HG03439 (cell line): ENCODE measurements around the gene PRMT5.
"Not testable (repeated sequence)": the region's sequence is repeated elsewhere in the genome, so short reads cannot be mapped to it uniquely, and the experiment has no call there.

Experiments
- ATAC-seq: cut with Tn5 transposase; IDR thresholded peaks from one replicate; pipeline ENCODE4 v1.9.1; 2021; ENCODE audit warnings: mild to moderate bottlenecking, moderate library complexity; ENCODE audit not compliant: unreplicated experiment

PRMT5 gene

DNA sequence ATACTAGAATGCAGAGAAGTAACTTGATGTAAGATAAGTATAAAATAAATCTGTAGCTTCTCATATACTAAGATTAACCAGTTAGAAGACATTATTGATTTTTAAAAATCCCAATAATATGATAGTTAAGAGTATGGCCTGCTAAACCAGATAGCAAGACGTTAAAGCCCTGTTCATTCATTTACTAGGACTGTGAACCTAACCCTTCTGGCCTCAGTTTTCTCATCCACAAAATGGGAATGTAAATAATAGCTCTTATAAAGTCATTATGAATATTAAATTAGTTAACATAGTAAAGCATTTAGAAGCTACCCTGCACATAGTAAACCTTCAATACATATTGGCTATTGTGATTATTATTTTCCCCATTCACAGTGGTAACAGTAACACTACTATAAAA is 6.0 kb upstream of the PRMT5 start:
- no peak for ATAC-seq

DNA sequence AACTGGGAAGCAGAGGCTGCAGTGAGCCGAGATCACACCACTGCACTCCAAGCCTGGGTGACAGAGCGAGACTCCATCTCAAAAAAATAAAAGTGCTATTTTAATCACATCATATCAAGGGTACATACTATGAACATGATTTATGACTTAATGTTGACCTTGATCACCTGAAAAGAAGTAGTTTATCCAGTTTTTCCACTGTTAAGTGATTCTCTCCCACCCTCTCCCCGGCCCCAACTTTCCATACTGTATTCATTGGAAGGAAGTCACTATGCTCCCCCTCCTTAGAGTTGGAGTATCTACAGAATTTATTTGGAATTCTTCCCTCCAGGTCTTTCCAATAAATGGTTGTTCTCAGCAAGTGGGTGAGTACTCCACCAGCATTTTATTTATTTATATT is 3.0 kb upstream of the PRMT5 start:
- no peak for ATAC-seq

DNA sequence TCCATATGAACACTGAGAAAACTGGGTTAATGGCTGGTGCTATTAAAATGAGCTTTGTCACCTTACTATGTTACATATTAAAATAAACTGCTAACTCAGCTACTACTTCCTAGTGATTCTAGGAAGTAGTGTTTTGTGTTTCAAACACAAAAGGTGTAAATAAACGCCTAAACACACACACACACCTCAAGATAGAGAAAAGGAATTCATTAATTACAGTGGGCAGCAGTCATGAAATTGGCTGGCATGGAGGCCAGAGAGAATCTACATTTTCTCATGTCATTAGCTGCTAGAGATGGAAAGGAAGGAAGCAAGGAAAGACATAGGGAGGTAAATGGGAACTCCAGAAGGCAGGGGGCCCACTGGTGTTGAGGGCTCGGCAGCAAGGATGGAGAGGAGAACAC is 787 bp upstream of the PRMT5 start:
- peak; percentile 1 for ATAC-seq

DNA sequence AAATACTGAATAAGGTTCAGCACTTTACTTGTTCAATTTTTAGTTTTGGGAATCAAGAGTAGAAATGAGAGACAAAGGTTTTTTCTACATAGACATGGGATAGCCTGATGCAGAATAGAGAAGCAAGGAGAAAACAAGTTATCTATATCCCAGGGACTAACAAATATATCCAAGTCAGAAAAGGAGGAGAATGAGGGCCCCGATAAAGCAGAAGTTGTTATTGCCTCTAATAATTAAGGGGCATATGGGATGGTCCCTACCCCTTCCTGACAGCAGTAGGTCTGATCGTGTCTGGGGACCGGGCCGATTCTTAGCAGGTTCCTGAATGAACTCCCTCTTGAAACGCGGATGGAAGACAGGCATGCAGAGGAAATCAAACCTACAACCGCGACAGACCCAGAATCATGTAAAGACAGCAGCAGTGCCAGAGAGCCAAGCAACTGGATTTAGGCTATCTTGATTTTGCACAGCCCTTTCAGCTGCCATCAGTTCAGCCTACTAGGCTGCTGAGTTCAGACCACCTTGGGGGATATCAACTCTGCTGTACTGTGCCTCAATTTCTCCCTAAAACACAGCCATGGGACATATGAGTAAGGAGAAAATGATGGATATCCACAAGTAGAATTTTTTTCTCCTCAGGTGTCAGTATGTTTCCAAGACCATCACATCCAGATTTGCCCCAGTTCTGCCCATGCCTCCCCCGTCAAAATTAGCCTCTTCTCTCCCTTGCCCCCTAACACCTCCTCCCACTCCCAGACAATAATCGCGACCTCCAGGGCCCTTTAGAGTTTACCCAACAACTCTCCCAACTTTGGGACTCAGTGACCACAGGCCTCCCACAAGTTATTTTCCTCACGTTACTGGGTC is 706 bp downstream of the PRMT5 start:
- ATAC-seq = no peak

DNA sequence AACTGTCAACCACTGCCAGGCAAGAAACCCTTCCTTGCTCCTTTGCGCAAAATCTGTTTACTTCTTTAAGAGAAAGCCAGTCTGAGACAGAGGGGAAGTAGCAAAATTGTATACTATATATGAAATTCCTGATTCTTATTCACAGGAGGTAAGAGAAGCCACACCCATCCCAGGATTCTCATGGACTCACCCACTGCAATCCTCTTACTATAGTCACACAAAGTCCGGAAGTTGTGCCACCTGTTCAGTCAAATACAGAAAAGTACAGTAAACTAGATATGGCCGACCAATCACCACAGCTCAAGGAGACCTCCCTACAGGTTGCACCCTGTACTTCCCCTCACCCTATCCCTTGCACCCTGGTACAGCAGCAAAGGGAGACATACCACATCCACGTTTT is 2.9 kb downstream of the PRMT5 start:
- ATAC-seq = no peak

DNA sequence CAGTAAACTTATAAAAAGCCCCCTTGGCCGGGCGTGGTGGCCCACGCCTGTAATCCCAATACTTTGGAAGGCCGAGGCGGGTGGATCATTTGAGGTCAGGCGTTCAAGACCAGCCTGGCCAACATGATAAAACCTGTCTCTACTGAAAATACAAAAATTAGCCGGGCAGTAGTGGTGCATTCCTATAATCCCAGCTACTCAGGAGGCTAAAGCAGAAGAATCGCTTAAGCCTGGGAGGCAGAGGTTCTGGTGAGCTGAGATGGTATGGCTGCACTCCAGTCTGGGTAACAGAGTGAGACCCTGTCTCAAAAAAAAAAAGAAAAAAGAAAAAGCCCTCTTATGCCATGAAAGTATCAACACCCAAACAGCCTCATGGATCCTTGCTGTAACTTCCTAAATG is 3.7 kb downstream of the PRMT5 start:
- no peak for ATAC-seq

DNA sequence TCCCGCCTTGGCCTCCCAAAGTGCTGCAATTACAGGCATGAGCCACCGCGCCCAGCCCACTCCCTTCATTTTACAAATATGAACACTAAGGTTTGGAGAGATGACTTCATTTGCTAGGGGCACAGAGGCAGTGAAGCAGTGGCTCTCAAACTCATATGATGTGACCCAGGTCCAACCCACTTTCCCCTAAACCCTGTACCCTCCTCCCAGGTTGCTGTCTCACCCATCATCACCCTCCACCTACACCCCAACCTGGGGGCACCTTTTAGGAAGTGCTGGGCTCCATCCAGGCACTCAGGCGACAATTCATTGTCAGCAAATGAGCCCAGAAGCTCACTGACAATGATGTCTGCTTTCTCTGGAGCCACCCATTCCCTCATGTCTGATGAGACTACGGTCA is 5.4 kb downstream of the PRMT5 start:
- ATAC-seq = no peak

DNA sequence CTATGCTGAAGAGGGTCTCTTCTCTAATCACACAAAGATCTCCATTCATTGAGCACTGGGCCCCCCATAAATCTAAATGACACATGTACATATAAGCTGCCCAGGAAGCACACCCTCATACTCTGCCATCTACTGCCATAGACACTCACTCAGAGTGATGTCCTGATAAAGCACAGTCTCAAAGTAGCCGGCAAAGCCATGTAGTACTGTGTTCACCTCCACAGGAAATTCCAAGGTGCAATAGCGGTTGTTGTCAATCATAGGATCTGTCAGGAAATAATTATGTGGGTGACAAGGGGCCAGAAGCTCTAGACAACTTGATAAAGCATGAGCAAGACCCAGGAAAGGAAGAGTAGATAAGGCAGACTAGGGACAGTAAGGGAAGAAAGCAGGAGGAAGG is 6.9 kb downstream of the PRMT5 start:
- ATAC-seq = no peak

DNA sequence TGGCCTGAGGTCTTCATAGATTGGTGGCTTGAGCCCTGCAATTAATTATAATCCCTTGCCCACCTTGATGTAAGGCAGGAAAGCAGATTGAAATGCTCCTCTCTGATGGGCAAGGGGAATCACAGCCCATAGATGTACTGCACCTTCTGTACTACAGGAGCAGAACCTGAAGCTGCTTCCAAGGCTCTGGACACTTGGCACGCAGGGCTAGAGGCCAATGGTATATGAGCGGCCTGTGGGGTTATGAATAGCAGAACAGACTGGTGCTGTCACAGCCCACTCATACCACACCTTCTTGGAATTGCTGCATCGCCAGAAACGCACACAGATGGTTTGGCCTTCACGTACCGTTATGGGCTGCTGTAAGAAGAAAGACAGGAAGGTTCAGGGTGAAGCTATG is 8.5 kb downstream of the PRMT5 start:
- ATAC-seq = no peak

DNA sequence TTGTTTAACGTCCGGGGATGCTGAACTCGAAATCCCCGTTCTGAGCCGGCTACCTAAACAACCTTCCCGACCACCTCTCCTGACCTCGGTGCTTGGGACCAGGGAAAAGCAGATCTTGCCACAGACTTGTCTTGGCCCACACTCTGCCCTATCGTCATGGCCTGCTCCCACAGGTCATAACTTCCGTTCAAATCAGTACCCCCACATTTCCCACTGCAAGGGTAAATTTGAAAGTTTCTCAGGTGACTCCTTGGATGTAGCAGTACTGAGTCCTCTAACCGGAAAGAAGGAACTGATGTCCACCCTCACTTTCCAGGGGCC is 9.6 kb downstream of the PRMT5 start:
- ATAC-seq = peak; percentile 17

DNA sequence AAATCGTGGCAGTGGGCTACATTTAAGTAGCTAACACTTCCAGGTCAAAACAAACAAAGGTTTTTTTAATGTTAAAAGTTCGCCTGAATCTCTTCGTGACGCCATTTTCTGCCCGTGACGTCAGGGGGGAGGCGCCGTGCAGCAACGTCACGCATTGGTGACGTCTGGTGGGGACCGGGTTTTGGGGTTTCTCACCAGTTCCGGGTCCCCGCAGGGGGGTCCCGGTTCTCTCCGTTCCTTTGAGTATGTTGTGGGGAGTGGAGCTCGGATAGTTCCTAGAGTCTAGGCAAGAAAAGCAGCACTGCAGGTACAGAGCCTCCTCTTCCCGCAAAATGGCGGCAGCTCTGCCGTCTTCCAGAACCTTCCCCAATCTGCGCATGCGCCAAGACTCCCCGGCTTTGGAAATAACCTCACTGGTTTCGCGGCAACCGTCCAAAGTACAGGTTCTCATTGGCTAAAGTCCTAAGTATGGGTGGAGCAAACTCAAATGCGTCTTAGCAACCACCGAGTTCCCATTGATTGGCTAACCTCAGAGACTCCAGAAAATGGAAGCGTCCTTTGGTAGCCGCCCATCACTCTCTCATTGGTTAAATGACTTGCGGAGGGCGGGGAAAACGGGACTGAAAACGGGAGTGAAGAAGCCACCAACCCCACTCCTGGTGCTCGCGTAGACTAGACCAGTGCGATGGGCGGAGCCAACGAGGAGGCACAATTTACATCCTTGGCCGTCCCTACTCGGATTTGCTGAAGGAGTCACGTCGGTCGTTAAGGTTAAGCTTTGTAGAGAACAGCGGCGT is 10.2 kb downstream of the PRMT5 start, which contains the start of gene RBM23:
TSS of gene RBM23 (minus strand) at position 346 of the 797 bp plus-strand sequence.
- ATAC-seq = peak; percentile 90

DNA sequence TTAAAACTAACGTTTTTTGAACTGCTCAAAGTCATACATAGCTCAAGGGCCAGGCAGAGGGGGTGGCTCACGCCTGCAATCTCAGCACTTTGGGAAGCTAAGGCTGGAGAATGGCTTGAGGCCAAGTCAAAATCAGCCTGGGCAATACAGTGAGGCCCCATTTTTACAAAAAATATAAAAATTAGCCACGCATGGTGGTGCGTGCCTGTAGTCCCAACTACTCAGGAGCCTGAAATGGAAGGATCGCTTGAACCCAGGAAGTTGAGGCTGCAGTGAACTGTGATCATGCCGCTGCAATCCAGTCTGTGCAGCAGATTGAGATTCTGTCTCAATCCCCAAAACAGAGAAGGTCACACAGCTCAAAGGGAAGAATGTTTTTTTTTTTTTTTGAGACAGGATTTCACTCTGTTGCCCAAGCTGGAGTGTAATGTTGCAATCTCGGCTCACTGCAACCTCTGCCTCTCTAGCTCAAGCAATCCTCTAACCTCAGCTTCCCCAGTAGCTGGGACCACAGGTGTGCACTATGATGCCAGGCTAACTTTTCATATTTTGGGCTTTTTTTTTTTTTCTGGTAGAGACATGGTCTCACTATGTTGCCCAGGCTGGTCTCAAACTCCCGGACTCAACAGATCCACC is 13.2 kb downstream of the PRMT5 start:
- ATAC-seq = no peak

DNA sequence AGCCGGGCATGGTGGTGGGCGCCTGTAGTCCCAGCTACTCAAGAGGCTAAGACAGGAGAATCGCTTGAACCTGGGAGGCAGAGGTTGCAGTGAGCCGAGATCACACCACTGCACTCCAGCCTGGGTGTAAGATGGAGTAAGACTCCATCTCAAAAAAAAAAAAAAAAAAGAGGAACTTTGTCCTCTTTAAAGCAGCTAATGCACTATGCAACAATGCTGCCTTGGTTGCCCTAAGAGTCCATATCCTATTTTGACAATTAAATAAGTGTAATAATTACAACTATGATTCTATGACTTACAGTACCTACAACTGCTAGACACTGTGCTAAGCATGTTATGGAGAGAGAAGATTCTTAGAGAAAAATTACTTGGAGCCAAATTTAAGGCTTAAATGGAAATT is 14.3 kb downstream of the PRMT5 start:
- not testable (repeated sequence) for ATAC-seq

DNA sequence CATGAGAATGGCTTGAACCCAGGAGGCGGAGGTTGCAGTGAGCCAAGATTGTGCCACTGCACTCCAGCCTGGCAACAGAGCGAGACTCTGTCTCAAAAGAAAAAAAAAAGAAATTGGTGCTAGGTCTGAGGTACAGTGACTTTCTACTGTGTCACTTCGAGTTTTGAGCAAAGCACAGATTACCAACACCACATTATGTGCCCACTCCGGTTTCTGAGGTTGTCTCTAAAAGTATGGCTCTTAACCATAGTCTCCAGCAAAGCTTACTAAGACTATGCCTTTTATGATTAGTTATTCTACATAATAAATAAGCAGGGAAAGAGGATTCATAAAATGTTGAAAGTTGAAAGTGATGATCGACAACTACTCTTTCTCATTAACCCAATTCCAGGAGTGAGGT is 18.3 kb downstream of the PRMT5 start:
- ATAC-seq = no peak

DNA sequence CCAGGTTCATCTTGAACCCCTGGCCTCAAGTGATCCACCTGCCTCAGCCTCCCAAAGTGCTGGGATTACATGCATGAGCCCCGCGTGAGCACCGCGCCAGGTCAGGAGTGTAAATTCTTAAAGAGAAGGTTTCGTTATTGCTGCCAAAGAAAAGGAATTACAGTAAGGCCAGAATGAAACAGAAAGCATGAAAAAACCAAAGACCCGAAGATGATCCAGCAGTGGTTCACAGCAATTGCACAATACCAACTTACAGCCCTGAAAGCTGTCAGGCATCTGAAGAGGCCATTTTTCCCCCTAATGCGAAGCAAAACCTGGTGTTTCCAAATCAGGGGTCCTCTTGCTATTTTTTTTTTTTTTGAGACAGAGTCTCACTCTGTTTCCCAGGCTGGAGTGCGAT is 20.6 kb downstream of the PRMT5 start:
- no peak for ATAC-seq

DNA sequence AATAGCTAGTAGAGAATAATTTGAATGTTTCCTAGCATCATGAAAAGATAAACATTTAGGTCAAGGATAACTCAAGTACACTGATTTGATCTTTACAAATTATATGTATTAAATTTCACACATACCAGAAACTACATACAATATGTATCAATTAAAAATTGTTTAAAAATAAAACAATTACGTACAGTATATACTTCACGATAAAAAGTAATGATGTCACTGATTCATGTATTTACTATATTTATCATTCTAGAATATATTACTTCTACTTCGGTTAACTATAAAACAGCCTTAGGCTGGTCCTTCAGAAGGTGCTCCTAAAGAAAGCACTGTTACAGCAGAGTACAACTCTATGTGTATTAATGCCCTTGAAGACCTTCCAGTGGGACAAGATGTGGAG is 21.7 kb downstream of the PRMT5 start:
- no peak for ATAC-seq

DNA sequence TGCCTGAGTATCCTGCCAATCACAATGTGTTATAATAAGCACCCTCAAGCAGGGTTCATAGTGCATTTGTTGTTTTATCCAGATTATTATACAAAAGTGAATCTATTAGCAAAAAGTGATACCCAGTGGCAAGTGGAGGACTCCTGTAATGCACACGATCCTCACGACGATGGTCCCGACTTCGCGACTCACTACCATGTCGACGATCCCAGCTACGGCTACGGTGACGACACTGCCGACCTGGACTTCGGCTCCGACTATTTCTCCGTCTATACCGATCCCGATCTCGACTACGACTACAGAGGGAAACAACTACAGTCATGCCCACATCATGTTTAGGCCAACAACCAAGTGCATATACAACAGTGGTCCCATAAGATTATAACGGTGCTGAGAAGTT is 23.1 kb downstream of the PRMT5 start:
- ATAC-seq = no peak

DNA sequence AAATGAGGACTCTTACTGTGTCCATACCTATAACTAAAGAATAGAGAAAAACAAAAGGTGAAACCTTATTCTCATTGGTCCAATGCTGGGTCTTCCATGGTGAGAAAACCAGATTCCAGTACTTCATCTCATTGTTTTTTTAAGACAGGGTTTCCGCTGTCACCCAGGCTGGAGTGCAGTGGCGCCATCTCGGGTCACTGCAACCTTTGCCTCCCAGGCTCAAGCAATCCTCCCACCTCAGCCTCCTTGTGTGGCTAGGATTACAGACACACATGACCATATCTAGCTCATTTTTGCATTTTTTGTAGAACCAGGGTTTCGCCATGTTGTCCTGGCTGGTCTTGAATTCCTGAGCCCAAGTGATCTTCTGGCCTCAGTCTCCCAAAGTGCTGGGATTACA is 23.5 kb downstream of the PRMT5 start:
- no peak for ATAC-seq

DNA sequence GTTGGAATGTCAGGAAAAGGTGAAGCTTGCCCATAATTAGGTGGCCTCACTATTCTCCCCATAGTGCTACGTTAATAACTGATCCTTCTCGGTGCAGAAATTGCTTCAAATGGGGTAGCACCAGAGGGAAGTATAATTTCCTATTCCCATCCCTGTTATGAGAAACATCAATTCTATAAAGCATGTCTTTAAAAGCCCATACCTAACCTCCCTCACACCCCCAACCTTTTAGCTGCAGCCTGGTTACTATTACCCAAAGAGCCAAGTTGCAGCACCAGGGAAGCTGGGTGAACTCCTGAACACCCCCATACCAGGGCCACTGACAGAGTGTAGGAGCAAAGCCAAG is 25.5 kb downstream of the PRMT5 start:
- no peak for ATAC-seq

DNA sequence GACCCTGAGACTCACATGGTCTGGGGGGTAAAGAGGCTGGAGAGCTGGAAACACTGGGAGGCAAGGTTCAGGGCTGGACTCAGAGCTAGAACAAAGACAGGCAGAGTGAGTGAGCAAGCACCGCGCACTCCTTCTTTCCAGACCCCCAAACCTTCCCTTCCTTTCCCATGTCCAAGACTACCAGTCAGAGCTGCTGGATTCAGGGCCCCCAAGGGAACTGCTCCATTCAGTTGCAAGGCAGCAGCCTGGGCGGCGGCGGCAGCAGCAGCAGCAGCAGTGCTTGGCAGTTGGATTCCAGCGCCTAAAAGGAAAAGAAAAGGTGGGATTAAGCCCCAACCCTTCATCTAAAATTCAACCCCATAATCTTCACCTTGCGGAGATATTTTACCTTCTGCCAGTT is 27.4 kb downstream of the PRMT5 start:
- ATAC-seq = no peak

DNA sequence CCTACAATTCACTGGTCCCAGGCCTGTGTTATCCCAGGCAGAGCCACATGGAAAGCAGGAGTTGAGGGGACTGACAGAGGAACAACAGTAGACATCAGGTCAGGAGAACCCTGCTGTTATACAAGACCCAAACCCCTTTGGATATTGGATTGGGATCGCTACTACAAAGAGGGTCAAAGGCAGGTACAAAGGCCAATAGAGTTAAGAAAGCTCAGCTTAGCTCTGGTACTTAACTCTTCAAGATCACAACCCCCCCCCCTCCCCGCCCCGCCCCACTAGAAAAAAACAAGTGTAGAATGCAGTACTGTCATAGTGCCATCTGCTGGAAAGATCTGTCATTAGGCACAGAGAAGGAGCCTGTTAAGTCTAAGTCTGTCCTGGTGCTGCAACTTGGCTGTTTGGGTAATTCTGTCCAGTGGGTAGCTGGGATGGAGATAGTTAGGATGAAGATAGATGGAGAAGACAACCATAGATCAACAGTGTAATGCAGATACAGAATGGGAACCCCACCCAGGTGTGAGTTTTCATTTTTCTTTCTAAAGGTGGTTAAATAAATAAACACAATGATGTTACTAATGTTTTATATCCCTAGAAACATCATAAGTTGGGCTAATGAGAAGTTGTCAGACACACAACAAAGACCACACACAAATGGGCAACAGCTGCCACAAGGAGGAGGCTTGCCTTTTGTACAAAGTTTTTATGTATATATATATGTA is 28.9 kb downstream of the PRMT5 start:
- ATAC-seq = no peak
